ENCODE results near the gene AKNAD1.
A peak's percentile ranks its signal among the peaks of the same experiment; 100 is the strongest.
"Not testable (repeated sequence)": the region's sequence is repeated elsewhere in the genome, so short reads cannot be mapped to it uniquely, and the experiment has no call there.

Gene AKNAD1

DNA sequence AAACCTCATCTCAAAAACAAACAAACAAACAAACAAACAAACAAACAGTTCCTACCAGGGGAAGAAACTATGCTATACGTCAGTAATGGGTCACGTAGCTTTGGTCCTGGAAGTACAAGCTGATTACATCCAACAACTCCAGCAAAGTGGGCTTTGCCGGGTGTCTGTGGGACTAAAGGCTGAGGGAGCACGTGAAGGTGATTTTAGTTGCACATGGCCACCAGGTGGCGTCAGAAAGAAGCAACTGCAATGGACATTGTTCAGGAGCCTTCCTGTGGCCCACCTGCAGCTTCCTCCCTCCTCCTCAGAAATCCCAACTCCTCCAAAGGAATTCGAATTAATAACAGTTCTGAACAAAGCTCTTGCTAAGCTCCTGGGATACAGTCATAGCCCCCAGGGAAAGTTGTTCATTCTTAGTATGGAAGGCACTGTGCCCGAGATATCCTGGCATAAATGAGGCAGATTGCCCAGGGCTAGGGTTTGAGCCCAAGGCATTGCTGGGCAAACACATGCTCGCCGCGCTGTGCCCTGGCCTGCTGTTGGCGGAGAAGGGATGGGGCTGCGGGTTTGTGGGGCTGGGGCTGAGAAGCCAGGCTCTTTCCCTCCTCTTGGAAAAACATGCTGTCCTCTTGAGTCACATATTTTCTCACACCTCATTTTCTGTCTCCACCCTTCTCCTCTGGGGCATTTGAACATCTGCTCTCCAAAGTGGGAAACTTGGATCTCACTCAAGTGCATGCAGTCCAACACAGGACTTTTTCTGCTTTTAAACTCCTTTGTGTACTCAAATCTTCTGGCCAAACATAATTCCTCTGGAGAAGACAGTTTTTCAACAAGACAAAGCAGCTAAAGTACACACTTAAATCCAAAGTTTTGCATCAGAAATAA, 28.6 kb downstream of the AKNAD1 start:
- peak; percentile 68 to 69 for DNase-seq

DNA sequence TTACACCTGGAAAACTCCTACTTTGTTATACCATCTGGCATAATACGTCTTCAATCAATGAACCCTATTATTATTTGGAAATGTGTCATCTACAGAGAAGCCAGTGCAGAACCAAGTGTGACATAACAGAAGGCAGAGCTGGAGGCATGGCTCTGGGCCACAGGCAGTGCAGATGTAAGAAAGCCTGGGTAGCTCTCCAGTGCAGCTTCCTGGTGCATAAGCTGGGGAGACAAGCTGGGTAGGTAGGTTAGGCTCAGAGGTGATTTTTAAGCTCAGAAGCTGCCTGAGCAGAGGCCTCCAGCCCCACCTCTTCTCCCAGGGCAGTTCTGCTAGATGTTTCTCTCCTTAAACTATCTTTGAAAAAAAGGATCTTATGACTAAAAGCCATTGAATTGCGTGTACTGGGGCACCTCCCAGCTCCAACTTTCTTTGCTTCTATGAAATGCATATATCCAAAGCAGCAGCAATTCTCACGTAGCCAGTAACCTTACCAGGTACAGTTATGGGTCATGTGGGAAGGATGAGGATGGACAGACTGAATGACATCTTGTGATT, 30.7 kb downstream of the AKNAD1 start:
- no peak for DNase-seq

DNA sequence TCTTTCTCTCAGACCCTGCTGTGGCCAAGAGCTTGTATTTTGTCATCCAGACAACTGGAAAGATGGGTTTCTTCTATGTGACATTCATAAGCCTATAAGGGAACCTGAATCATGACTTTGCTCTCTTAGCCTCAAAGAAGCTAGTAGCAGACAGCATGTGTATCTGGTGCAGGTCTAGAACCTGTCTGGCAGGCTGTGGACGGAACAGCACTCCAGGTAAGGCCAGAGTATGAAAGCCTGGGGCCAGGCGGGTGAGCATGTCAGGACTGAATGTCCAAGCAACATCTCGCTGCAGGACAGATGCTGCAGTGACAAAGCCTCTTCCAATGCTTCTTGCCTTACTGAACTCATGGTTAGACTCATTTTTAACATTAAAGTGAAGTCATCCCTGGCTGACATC, 32.8 kb downstream of the AKNAD1 start:
- no peak for DNase-seq

DNA sequence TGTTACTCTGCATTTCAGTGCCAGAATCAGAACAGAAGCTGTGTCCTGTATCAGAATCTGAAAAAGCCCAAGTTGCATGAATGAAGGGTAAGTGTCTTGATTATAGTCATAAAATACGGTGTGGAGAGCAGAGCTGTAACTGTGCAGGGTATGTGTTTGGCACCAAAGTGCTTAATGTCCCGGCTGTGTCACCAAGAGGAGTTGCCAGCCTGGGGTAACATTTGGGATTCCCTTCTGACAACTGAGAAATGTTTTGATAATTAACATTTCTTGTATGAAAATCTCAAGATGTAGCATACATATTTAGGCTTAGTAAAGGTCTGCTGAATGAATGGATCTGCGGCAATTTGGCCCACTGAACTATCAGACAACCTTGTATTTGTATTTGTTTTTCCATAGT, 33.3 kb downstream of the AKNAD1 start:
- DNase-seq: no peak

DNA sequence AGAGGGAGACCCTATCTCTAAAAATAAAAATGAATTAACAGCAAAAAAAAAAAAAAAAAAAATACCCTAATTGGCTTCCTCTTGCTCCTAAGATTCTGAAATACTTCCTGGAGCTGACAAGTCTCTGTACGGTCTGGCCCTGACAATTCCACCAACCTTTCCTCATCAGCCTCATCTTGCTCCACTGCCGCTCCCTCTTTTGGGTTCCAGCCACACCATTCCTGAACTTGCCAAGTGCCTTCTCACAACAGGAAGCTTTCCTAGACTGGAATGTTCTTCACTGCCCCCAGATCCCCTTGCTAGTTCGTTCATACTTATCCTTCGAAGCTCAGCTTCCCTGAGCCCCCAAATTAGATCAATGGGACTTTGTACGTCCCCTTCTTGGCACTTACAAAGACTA, 37.0 kb downstream of the AKNAD1 start:
- no peak for DNase-seq

DNA sequence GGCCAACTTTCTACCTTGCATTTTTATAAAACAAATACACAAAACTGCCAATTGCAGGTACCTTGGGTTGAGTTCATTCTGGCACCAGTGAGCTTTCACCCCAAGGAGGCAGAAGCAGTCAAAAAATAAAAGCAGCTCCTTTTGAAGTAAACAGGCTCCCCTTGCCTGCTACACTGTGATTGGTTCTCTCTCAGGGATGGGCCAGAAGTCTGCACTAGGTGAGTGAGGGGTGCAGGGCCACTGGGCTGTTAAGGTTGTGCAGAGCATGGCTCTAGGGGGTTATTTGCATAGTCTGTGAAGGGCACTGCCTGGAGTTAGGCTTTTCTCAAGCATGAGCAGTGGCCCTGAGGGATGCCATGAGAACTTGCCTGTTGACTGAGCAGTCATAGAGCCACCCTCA, 39.1 kb downstream of the AKNAD1 start:
- no peak for DNase-seq

DNA sequence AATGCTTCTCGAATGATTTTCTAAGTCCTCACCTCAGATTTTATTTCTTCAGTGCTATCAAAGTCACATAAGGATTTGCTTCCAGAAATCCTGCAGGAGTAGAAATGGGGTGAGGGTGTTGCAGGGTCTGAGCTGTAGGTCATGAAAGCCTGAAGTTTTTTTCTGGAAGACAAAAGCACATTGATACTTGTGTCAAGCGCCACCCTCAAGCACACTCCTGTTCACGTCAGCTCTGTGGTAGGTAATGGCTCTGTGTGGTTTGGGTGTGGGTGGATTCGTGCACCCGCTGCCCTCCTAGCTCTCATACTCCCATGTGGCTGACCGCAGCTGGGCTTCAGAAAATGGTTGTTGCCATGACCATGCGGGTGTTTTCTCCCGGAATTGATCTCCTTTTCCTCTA, 39.9 kb downstream of the AKNAD1 start:
- no peak for DNase-seq

DNA sequence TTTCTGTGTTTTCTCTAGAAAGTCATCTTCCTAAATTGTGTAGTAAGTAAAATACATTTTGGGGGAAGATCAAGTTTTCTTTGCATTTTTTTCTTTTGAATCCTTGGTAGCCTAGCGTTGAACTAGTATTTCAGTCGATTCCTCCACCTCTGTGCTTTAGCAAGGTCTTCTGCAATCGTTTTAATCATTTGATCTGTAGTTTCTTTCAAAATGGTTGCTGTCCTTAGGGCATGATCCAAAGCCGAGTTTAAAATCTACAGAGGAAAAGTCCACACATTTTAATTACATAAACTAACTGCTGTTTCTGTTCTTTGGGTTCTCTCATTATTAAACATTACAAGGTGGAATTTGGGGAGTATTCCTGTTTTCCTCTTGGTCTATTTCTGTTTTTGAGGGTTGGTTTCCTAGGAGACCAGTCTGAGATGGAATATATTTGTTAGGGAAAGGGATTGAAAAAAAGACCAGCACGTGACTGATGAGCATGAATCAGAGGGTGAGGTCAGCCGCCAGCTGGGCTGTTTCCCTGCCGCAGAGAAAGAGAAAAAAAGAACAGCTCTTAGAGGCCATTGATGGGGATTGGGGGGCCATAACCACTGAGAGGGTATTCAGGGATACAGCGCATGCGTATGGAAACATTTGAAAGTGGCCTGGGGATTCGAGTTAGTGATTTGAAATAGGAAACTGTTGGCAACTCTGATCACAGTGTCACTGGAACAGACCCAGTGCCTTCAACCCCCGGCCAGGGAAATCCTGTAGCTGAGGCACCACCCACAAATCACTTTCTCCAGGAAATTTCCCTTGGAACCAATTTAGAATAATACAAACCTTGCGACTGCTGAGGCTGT, 40.6 kb downstream of the AKNAD1 start:
- no peak for DNase-seq

DNA sequence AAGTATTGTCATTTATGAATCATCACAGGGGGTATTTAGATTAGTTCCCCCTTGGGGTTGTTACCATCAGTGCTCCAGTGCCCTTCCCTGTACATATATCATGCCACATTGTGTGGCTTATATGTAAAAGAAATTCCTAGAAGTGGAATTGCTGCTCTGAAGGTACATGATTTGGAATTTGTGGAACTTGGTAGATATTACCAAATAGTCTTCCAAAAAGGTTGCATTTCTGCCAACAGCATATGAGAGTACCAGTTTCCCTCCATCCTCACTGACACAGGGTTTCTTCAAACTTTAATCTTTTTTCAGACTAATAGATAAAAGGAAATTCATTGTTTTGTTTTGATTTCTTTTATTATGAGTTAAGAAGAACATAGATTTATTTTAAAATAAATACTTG, 41.3 kb downstream of the AKNAD1 start:
- DNase-seq: no peak

DNA sequence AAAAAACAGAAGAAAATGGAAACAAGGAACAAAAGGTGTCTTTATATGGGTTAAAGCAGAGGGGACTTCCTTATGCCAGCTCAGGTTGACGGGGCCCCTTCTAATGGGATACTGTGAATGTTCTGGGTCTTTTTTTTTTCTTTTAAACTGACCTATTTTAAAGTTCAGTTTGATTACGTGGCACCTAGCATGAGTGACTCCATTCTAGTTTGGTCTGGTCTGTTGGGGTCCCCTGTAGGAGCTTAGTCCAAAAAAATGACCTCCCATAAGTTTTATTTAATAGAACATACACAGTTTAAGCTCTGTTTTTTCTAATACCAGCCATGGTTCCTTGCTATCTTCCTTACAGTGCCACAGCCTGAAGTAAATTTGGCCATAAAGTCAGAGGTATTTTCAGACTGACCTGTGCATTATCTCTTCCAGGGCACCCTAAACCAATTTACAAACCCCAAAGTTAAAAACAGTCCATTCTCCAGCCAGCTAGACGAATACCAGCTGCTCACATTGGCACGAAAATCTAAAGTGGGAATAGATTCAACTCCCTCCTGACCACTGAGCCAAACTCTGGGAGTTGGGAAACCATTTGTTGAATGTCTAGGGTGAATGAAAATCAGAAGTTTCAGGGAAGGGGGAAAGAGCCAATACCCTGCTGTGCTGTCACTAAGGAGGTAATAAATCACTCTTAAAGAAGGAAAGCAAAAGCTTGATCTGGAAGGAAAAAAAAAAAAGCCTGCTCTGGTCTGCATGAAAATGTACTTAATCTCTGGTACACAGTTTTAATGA, 42.4 kb downstream of the AKNAD1 start:
- DNase-seq: no peak

DNA sequence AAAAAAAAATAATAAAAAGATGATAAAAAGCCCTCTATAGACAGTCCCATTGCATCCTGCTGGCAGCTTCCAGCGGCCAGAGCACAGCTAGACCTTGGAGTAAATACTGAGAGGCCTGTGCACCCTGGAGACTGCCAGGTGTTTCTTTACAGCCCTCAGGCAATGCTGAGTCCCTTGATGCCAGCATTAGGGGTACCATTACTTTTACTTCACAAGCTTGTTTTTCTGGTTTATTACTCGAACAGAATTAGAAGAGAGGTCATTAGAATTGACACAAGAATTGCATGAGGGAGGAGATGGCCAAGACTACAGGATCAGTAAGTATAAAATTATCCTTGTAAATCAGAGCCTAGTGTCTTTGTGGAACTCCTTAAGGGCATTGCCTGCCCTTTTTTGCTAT, 43.6 kb downstream of the AKNAD1 start:
- no peak for DNase-seq

DNA sequence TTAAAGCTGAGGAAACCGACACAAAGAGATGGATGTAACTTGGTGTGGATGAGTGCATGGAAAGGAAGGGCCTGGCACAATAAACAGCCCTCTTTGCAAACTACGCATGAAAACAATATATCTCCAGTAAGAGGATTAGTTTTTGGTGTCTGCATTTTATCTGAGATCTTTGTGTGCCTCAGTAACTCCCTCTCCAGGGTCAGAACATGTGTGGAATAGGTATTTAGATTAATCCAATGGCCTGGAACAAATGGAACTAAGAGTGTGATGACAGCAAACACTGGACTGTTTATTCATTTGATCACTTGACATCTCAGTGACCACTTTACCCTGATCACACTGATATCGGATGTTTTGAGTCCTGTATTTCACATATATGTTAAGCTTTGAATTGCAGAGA, 45.3 kb downstream of the AKNAD1 start:
- DNase-seq: no peak

DNA sequence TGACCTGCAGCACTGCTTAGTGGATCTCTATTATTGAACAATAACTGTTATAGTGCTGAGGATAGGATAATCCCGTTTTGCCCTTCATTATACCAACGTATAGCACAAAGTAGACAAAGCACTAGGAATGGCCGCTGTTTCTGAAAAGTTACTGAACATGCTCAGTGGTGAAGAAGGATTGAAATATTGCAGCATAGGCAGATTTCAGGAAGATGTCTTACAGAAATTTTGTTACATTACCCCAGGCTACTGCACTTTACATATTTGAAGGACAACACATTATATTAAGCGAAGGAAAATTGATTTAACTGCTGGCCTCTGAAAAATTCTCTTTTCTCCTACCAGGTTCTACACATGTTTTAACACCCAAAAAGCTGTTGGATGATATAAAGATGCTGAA, 48.5 kb downstream of the AKNAD1 start:
- DNase-seq: no peak

DNA sequence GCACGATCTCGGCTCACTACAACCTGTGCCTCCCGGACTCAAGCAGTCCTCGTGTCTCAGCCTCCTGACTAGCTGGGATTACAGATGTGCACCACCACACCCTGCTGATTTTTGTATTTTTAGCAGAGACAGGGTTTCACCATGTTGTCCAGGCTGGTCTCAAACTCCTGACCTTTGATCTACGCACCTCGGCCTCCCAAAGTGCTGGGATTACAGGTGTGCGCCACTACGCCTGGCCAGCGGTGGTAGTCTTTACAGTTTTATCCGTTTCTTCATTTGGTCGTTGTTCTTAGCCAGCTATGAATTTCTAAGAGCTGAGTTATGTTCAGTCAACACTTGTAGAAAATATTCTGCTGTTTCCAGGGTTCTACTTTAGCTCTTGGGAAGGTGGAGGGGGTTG, 53.3 kb downstream of the AKNAD1 start:
- DNase-seq: no peak

DNA sequence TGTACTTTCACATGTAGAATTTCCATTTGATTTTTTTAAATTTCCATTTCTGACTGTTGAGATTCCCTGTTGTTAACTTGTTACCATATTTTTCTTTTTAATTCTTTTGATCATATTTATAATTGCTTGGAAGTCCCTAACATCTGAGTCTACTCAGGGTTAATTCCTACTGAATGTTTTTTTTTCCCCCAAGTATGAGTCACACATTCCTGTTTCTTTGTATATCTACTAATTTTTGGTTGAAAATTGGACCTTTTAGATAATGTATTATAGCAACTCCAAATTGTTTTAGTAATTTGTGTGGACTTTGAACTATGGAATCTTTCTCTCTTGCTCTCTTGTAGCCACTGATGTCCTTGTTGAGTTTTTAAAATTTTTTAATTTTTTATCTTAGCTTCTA, 55.8 kb downstream of the AKNAD1 start:
- no peak for DNase-seq

DNA sequence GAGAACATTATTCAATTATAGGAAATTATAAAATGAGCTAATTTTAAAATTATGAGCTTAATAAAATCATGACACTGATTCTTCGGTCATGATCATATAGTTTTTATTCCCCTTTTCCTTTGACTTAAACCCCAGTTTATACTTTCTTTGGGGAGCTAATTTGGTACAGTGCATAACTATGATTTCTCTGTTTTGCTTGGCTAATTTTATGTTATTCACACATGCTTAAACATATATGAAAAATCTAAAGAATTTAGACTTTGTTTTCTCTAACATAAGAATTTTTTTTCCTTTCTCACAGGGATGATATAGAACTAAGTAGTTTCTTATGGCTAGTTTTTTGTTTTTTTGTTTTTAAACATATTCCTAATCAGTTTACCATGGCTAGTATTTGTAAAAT, 57.9 kb downstream of the AKNAD1 start:
- DNase-seq: no peak

DNA sequence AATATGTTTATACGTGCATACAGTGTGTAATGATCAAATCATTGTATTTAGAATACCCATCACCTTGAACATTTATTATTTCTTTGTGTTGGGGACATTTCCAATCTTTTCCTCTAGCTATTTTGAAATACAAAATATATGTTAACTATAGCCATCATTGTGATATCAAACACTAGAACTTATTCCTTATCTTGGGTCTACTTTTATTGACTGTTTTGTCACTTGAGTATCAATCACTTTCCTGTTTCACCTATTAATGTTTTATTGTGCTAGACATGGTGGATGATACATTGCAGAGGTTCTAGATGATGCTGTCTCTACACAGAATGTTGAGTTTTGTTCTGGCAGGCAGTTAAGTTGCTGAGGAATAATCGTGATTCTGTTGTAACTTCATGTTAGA, 64.5 kb downstream of the AKNAD1 start:
- no peak for DNase-seq

DNA sequence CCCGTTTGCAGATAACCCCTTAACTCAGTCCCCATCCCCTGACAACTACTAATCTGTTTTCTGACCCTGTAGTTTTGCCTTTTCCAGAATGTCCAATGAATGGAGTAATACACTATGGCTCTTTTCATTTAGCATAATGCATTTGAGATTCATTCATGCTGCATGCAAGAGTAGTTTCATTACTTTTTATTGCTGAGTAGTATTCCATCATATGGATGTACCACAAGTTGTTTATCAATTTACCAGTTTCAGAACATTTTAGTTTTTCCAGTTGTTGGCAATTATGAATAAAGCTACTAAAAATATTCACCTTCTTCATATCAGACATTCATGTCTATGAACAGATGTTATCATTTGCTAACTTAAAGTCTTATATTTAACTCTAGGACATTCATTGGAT, 65.1 kb downstream of the AKNAD1 start:
- DNase-seq: no peak

DNA sequence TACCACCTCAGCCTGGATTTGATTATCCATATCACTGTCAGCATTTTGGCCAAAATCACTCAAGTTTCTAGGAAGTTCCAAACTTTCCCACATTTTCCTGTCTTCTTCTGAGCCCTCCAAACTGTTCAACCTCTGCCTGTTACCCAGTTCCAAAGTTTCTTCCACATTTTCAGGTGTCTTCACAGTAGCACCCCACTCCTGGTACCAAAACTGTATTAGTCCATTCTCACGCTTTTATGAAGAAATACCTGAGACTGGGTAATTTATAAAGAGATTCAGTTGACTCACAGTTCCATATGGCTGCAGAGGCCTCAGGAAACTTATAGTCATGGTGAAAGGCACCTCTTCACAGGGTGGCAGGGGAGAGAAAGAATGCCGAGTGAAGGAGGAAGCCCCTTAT, 71.0 kb downstream of the AKNAD1 start:
- DNase-seq: no peak

DNA sequence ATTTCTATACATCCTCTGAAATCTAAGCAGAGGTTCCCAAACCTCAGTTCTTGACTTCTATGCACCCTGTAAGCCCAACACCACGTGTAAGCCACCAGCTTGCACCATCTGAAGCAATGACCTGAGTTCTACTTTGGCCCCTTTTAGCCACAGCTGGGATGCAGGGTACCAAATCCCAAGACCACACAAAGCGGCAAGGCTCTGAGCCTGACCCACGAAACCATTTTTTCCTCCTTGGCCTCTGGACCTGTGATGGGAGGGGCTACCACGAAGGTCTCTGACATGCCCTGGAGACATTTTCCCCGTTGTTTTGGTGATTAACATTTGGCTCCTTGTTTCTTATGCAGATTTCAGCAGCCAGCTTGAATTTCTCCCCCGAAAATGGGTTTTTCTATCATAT, 71.6 kb downstream of the AKNAD1 start:
- DNase-seq: no peak

DNA sequence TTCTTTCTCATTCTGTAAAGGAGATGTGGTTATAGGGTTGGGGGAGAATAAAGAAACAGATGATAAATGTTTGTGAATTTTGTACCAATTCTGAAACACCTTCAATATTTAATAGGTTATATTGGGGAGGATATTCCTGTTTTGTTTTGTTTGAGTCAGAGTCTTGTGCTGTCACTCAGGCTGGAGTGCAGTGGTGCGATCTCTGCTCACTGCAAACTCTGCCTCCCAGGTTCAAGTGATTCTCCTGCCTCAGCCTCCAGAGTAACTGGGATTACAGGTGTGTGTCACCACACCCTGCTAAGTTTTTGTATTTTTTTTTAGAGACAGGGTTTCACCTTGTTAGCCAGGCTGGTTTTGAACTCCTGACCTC, 75.3 kb downstream of the AKNAD1 start:
- not testable (repeated sequence) for DNase-seq

DNA sequence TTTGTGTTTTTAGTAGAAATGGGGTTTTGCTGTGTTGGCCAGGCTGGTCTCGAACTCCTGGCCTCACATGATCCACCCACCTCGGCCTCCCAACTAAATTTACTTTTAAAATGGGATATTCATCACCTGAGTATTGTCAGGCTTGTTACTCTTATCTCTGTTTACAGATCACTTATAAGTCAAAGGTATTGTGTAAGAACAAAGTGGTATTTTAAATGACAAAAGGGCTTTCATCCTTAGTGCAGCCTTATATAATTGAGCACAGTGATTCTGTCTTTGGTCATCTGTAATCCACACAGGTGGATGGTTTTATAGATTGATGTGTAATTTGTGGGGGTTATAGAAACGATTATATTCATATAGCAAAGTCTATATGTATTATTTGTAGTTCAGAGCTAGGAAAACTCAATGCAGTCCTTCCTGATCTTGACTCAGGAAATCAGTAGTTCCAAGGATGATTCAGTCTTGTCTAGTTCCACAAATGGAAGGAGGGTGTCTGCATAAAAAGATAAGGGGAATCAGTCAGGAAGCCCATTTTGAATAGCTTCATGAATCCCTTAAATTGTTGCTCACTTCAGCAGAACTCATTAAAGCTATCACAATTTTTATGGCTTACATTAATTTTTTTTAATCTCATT, 75.8 kb downstream of the AKNAD1 start:
- no peak for DNase-seq

DNA sequence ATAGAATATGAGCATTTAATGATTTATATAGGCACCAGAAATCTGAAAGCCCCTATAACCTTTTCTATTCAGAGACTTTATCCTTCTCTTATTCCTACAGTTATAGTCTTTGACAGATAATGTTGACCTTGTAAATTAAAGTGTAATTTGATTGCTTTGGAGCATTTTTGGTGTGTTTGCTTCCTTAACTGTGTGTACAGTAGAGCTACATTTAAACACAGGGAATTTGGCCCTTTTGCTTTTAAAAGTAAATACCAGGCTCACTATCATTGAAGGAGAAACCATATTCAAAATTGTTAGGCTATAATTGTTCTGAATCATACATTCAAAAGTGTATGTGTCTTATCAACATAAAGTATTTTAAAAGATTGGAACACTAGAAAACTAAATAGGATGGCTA, 77.4 kb downstream of the AKNAD1 start:
- DNase-seq: no peak
